Calu3 (cell line): Measurements from ENCODE around the gene CSNK1A1L. TPM values are rescaled to one million over a fixed set of nuclear protein-coding genes. Genes with fewer than 3 reads are reported as not detected.

Source experiments
- BruUV-seq: library from RNA; stranded (reverse); fragments of 400-500 nt; replicated peaks from 2 replicates; lab custom pipeline; 2021; lab: Mats Ljungman, UMichigan
- CTCF ChIA-PET: fragments of 300-600 bp; sonication (Branson Sonifier 250); formaldehyde crosslinking; loops from one replicate; lab custom pipeline; 2022; ENCODE audit warnings: antibody characterized with exemption; lab: Charles Lee
- DNase-seq: peaks from one replicate; pipeline ENCODE4 v3.0.0; 2022
- H3K27ac Mint-ChIP-seq: one replicate; pipeline ENCODE4 v1.8.0; 2022; ENCODE audit warnings: mixed read lengths; ENCODE audit not compliant: unreplicated experiment
- H3K27me3 Mint-ChIP-seq: one replicate; pipeline ENCODE4 v1.8.0; 2022; ENCODE audit warnings: mixed read lengths; ENCODE audit not compliant: unreplicated experiment
- H3K36me3 Mint-ChIP-seq: one replicate; pipeline ENCODE4 v1.8.0; 2022; ENCODE audit warnings: mild to moderate bottlenecking, moderate library complexity, mixed read lengths; ENCODE audit not compliant: insufficient read depth, unreplicated experiment
- H3K4me1 Mint-ChIP-seq: one replicate; pipeline ENCODE4 v1.8.0; 2022; ENCODE audit warnings: mild to moderate bottlenecking, low read depth, mixed read lengths; ENCODE audit not compliant: unreplicated experiment
- H3K4me3 Mint-ChIP-seq: one replicate; pipeline ENCODE4 v1.8.0; 2022; ENCODE audit warnings: mild to moderate bottlenecking, low read depth, moderate library complexity, mixed read lengths; ENCODE audit not compliant: unreplicated experiment
- H3K9me3 Mint-ChIP-seq: one replicate; pipeline ENCODE4 v1.8.0; 2022; ENCODE audit warnings: low read depth, mixed read lengths; ENCODE audit not compliant: unreplicated experiment
- intact Hi-C: fragments of 100-400 bp; cut with micrococcal nuclease; formaldehyde crosslinking; loops from one replicate; pipeline ENCODE4 v1.10.0; 2022; ENCODE audit not compliant: unreplicated experiment
- total RNA-seq: library from RNA; stranded (reverse); gene quantifications from 2 replicates; pipeline ENCODE4 v1.2.3, GENCODE V29; 2022
- TF ChIP-seq, protein P1 (sequence below): fragments of 200-600 bp; IDR thresholded peaks from one replicate; pipeline ENCODE4 v1.8.0; 2022; ENCODE audit warnings: antibody characterized with exemption; ENCODE audit not compliant: unreplicated experiment

Gene CSNK1A1L
- total RNA-seq, 1 experiment from 2014 or later, result not detected

DNA sequence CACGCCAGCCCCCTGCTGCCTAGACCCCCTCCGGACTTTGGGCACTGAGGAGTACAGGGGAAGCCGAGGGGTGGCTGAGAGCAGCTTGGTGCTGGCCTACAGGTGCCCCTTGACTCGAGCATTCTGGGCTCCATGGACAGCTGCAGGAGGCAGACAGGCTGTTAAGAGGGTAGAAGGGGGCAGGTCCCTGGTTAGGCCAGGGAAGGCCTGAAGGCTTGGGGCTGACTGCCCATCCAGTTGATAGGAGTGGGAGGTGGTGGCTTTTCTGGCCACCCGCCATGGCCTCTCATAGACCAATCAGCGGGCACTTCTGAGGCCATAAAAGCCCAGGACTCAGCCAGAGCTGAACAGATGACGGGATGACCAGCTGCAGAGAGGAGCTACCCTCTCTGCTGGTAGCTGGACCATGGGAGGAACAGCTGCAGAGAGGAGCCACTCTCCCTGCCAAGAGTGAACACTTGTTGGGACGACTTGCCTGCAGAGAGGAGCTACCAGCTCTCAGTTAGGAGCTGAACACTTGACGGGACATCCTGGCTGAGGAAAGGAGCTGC is 35.2 kb downstream of the CSNK1A1L start:
- BruUV-seq, result no TSS peak
- CTCF ChIA-PET, result no interaction called here
- H3K4me3 Mint-ChIP-seq, result no peak overlapping the region
- H3K27ac Mint-ChIP-seq, result no peak overlapping the region
- intact Hi-C loops, result loop anchor here (5.0 kb wide), 1 partner anchor 788 kb away; no protein-coding TSS in a partner anchor
- TF ChIP-seq, protein P1, sequence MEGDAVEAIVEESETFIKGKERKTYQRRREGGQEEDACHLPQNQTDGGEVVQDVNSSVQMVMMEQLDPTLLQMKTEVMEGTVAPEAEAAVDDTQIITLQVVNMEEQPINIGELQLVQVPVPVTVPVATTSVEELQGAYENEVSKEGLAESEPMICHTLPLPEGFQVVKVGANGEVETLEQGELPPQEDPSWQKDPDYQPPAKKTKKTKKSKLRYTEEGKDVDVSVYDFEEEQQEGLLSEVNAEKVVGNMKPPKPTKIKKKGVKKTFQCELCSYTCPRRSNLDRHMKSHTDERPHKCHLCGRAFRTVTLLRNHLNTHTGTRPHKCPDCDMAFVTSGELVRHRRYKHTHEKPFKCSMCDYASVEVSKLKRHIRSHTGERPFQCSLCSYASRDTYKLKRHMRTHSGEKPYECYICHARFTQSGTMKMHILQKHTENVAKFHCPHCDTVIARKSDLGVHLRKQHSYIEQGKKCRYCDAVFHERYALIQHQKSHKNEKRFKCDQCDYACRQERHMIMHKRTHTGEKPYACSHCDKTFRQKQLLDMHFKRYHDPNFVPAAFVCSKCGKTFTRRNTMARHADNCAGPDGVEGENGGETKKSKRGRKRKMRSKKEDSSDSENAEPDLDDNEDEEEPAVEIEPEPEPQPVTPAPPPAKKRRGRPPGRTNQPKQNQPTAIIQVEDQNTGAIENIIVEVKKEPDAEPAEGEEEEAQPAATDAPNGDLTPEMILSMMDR, result no peak
- no peaks in the 10 kb centered on the region for H3K9me3 Mint-ChIP-seq
- H3K27me3 Mint-ChIP-seq, result no peaks in the 10 kb centered on the region
- DNase-seq, result no peak
- no peaks in the 10 kb centered on the region for H3K4me1 Mint-ChIP-seq
- no peaks in the 10 kb centered on the region for H3K36me3 Mint-ChIP-seq

GRCh38 chr13:37069597-37070103 is 35.8 kb downstream of the CSNK1A1L start:
- Mint-ChIP-seq H3K36me3 (no peaks in the 10 kb centered on the region), H3K4me3 (no peak overlapping the region), H3K27me3 (no peaks in the 10 kb centered on the region), H3K27ac (no peak overlapping the region), H3K9me3 (no peaks in the 10 kb centered on the region), H3K4me1 (no peaks in the 10 kb centered on the region)
- CTCF ChIA-PET, result no interaction called here
- no TSS peak for BruUV-seq
- no peak for DNase-seq
- TF ChIP-seq, protein P1, result no peak
- intact Hi-C loops, result loop anchor here (2.0 to 5.0 kb wide), 2 partner anchors 211 to 787 kb away; no protein-coding TSS in a partner anchor

GRCh38 chr13:37068962-37069361 is 36.5 kb downstream of the CSNK1A1L start:
- CTCF ChIA-PET, result no interaction called here
- no peak for DNase-seq
- H3K36me3 Mint-ChIP-seq, result no peaks in the 10 kb centered on the region
- no peak overlapping the region for H3K4me3 Mint-ChIP-seq
- intact Hi-C loops, result loop anchor here (2.0 kb wide), 1 partner anchor 210 kb away; no protein-coding TSS in a partner anchor
- no peaks in the 10 kb centered on the region for H3K9me3 Mint-ChIP-seq
- TF ChIP-seq, protein P1, result no peak
- no peaks in the 10 kb centered on the region for H3K4me1 Mint-ChIP-seq
- no peak overlapping the region for H3K27ac Mint-ChIP-seq
- BruUV-seq, result no TSS peak
- H3K27me3 Mint-ChIP-seq, result no peaks in the 10 kb centered on the region

DNA sequence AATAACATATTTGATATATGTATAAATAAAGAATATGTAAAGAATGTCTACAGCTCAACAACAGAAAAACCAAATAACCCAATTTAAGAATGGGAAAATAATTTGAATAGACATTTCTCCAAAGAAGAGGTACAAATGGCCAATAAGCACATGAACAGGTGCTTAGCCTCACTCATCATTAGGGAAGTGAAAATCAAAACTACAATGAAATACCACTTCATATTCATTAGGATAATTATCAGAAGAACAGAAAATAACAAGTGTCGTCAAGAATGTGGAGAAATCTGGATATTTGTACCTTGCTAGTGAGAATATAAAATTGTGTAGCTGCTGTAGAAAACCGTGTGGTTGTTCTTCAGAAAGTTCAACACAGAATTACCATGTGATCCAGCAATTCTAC is 37.6 kb downstream of the CSNK1A1L start:
- Mint-ChIP-seq H3K27ac (no peak overlapping the region), H3K4me3 (no peak overlapping the region), H3K9me3 (no peaks in the 10 kb centered on the region), H3K4me1 (no peaks in the 10 kb centered on the region), H3K36me3 (no peaks in the 10 kb centered on the region), H3K27me3 (no peaks in the 10 kb centered on the region)
- CTCF ChIA-PET, result no interaction called here
- intact Hi-C loops, result loop anchor here (2.0 kb wide), 1 partner anchor 209 kb away; no protein-coding TSS in a partner anchor
- no peak for DNase-seq
- TF ChIP-seq, protein P1, result no peak
- BruUV-seq, result no TSS peak
